Measurements from ENCODE around the gene GSG1L. TPM values are rescaled to one million over a fixed set of nuclear protein-coding genes. Genes with fewer than 3 reads are reported as not detected.

The GSG1L gene
- total RNA-seq, 1 donor from 2014 or later = 1.4 TPM

GRCh38 chr16:27785307-27785678, 278.2 kb downstream of the GSG1L start:
- no peaks in the 10 kb centered on the region for H3K27me3 Mint-ChIP-seq

GRCh38 chr16:27784351-27785306, 278.9 kb downstream of the GSG1L start:
- no peak for TF ChIP-seq CTCF (conservative IDR thresholded peaks at IDR 0.05)
- H3K27ac Mint-ChIP-seq = no peak overlapping the region
- no peaks in the 10 kb centered on the region for H3K27me3 Mint-ChIP-seq
- H3K4me3 Mint-ChIP-seq = no peak overlapping the region
- no peaks in the 10 kb centered on the region for H3K36me3 Mint-ChIP-seq
- peaks cover 13% of the 10 kb centered on the region for H3K4me1 Mint-ChIP-seq (ENCODE audit: unreplicated experiment)
- no peaks in the 10 kb centered on the region for H3K9me3 Mint-ChIP-seq
- no peak for DNase-seq (ENCODE audit: extremely low spot score, unreplicated experiment)

More at GRCh38 chr16:27785307-27785678, 278.2 kb downstream of the GSG1L start:
- Mint-ChIP-seq H3K36me3 (no peaks in the 10 kb centered on the region), H3K4me1 (ENCODE audit: unreplicated experiment) (peaks cover 8% of the 10 kb centered on the region), H3K27ac (no peak overlapping the region), H3K4me3 (no peak overlapping the region), H3K9me3 (no peaks in the 10 kb centered on the region)
- no peak for DNase-seq (ENCODE audit: extremely low spot score, unreplicated experiment)
- no peak for TF ChIP-seq CTCF (conservative IDR thresholded peaks at IDR 0.05)

GRCh38 chr16:27781981-27782880, 281.3 kb downstream of the GSG1L start:
- Mint-ChIP-seq H3K9me3 (no peaks in the 10 kb centered on the region), H3K27ac (no peak overlapping the region), H3K27me3 (no peaks in the 10 kb centered on the region), H3K4me1 (ENCODE audit: unreplicated experiment) (peaks cover 16% of the 10 kb centered on the region), H3K4me3 (no peak overlapping the region), H3K36me3 (no peaks in the 10 kb centered on the region)
- no peak for TF ChIP-seq CTCF (conservative IDR thresholded peaks at IDR 0.05)
- DNase-seq (ENCODE audit: extremely low spot score, unreplicated experiment) = no peak

- DNase-seq (ENCODE audit: extremely low spot score, unreplicated experiment) = no peak
- H3K9me3 Mint-ChIP-seq = no peaks in the 10 kb centered on the region
- no peak overlapping the region for H3K4me3 Mint-ChIP-seq
- no peak for TF ChIP-seq CTCF (conservative IDR thresholded peaks at IDR 0.05)
- H3K27me3 Mint-ChIP-seq = no peaks in the 10 kb centered on the region
- no peak overlapping the region for H3K27ac Mint-ChIP-seq
- peaks cover 16% of the 10 kb centered on the region for H3K4me1 Mint-ChIP-seq (ENCODE audit: unreplicated experiment)
- H3K36me3 Mint-ChIP-seq = no peaks in the 10 kb centered on the region
Measured at GRCh38 chr16:27781195-27781524, 282.4 kb downstream of the GSG1L start.

GRCh38 chr16:27780468-27781194, 282.9 kb downstream of the GSG1L start:
- H3K36me3 Mint-ChIP-seq = no peaks in the 10 kb centered on the region
- no peaks in the 10 kb centered on the region for H3K9me3 Mint-ChIP-seq
- H3K27ac Mint-ChIP-seq = no peak overlapping the region
- H3K27me3 Mint-ChIP-seq = no peaks in the 10 kb centered on the region
- no peak for TF ChIP-seq CTCF (conservative IDR thresholded peaks at IDR 0.05)
- H3K4me3 Mint-ChIP-seq = no peak overlapping the region
- peaks cover 16% of the 10 kb centered on the region for H3K4me1 Mint-ChIP-seq (ENCODE audit: unreplicated experiment)
- DNase-seq (ENCODE audit: extremely low spot score, unreplicated experiment) = no peak
